ENCODE measurements around the gene RNF208.
A peak's percentile ranks its signal among the peaks of the same experiment; 100 is the strongest.
"Not testable (repeated sequence)": the region's sequence is repeated elsewhere in the genome, so short reads cannot be mapped to it uniquely, and the experiment has no call there.

Gene RNF208

DNA sequence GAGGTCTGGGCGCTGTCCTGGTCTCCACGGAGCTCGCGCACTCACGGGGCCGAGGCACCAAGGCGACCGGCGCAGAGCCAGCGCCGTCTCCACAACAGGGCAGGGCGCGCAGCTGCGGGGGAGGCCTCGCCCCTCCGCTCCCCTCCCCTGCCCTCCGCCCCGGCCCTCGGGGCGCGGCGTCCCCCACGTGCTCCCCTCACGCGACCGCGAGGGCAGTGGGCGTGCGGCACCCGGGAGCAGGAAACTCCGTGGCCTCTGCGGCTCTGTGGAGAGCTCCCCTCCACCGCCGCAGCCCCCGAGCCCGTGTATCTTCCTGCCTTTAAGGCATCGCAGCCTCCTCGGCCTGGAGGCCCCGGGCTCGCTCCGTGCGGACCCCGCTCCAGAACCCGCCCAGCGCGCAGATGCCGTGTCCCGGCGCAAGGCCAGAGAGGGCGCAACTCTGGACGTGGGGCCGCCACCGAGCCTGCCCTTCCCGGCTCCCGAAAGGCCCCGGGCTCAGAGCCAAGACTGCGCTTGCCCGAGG is 18.3 kb upstream of the RNF208 start:
- peak; percentile 88 for DNase-seq (ENCODE audit: low spot score)

DNA sequence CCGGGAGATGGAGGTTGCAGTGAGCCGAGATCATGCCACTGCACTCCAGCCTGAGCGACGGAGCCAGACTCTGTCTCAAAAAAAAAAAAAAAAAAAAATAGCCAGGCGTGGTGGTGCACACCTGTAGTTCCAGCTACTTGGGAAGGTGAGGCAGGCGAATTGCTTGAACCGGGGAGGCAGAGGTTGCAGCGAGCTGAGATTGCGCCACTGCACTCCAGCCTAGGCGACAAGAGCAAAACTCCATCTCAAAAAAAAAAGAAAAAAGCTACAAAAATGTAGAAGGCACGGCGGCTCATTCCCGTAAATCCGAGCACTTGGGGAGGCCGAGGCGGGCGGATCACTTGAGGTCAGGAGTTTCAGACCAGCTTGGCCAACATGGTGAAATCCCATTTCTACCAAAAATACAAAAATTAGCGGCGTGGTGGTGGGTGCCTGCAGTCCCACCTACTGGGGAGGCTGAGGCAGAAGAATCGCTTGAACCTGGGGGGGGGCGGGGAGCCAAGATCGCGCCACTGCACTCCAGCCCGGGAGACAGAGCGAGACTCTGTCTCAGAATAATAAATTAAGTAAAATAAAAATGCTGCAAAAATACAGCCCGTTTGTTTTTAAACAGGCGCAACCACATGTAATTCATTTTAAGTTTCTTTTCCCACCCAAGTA is 17.6 kb upstream of the RNF208 start:
- not testable (repeated sequence) for DNase-seq (ENCODE audit: low spot score)

DNA sequence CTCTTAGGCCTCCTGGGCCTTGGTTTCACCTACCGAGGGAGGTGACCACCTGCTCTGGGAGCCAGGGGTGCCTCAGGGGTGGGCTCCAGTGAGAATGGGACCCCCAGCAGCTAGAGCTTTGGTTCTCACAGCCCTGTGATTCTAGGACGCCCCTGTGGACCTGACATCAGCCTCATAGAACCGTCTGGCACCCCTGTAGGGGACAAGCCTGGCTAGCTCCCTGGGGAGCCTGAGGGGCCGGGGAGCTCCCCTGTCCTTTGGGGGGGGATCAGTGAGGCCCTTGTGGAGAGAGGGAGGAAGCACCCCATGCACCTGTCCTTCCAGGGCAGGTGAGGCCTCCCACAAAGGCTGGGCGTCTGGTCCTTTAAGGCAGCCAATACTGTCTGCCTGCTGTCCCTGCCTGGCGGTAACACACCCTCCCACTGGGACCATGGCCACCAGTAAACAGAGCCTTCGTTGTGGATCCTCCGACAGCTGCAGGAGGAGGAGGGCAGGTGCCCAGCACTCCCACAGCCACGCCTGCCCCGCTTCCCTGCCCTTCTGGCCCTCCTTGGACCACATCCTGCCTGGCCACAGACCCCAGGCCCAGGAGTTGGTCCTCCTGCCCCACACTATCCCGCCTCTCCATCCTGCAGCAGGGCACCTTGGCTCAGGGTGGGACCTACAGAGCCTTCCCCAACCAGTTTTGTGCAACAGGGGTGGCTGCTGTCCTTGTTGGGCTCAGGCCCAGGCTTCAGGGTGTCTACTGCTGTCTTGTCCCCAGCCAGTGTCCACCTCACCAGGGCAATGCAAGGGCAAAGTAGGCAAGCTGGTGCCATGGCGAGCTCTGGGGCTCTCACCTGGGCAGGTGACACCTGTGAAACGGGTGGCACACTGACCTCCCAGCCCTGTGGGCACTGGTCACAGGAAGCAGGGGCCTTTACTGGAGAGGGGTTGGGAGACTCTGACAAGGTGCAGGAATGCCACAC is 16.0 kb upstream of the RNF208 start:
- DNase-seq (ENCODE audit: low spot score): no peak

DNA sequence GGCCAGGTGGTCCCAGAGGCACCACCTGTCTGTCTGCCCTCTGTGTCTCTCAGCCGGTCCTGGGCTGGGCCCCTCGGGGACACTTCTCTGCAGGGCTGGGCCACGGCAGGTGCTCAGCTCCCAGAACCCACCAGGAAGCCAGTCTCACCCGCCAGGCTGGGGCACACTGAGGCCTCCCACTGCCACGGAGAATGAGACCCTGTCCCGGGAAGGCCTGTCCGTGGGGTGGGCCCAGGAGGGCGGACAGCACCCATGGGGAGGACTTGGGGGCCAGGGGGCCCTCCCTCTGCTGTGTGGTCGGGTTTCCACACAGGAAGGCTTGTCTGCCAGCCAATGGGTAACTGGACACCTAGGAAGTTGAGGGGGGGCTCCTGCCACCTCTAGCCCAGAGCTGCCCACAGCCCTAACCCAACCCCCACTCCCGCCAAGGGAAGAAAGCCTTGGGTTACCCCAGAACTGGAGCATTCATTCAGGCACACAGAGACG is 14.9 kb upstream of the RNF208 start:
- no peak for DNase-seq (ENCODE audit: low spot score)

DNA sequence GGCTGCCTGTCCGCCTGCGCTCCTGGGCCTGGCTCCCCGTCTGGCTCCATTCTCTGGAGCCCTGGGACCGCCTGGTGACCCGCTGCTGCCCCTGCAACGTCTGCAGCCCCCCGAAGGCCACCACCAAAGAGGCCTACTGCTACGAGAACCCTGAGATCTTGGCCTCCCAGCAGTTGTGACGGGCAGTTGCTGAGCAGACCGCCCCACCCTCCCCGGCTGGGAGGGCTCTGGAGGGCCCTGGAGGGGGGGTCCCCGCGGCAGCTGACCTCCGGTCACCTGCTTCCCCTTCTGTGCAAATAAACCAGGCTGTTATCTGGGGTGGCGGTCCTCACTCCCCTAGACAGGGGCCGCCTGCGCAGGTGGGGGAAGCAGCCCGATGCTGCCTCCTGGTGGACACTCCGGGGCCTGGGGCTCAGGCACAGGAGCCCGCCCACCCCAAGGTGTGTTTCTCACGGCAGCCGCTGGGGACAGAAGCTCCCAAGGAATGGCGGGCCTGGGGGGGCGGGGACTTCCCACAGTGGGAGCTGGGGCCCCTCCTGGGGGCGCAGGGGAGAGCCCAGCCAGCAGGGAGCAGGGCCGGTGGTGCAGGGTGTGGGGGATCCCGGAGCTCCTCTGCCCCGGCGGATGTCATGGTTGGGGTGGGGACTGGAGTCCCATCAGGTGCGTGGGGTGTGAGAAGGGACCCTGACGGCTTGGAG is 14.3 kb upstream of the RNF208 start:
- peak; percentile 87 for DNase-seq (ENCODE audit: low spot score)

DNA sequence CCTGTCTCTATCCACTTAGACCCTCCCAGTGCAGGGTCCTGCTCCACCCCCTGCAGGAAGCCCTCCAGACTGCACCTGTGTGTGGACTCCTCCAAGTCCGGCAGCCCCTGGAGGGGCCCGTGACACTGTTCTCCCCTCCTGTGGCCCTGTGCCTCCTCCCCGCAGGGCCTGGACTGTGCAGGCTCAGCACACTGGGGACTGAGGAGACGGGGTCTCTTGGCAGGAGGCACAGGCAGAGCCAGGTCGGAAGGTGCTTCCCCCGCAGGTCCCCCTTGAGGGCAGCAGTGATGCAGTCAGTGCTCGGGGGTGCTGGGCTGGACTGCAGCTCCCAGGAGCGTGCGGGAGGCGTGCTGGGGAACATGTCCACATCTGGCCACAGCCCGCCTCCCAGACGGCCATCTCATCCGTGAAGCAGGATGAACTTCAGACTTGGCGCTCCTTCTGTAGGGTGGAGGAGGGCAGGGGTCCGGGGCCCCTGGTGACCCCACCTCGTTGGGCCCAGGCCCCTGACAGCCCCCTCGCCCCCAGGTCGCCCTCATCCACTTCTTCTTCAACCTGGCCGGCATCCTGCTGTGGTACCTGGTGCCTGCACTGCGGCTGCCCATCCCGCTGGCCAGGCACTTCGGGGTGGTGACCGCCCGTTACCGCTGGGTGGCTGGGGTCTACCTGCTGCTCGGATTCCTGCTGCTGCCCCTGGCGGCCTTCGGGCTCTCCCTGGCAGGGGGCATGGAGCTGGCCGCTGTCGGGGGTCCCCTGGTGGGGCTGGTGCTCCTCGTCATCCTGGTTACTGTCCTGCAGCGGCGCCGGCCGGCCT is 13.6 kb upstream of the RNF208 start:
- no peak for DNase-seq (ENCODE audit: low spot score)

DNA sequence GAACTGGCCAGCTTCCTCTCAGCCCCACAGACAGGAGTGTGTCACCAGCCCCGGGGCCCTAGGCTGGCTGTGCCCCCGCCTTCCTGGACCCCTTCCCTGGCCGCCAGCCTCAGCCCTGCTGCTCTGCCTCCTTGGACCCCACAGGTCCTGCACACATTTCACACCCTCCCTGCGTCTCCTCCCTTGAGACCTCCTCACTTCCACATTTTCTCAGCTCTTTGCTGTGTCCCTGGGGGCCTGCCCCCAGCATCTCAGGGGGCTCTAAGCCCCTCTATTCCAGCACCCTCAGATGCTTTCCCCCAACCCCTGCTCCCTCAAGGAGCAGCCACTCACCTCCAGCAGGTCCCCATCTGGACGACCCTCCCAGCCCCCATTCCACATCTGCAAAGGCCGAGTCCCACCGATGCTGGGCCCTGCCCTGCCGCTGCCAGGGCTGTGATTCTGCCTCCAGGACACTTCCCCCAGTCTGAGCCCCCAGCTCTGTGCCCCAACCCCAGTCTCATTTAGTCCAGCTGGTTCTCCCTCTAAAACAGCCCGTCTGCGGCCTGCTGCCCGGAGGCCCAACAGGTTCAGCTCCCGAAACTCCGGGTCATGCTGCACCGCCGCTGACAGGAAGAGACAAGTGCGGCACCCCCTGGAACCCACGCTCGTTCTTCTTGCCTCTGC is 12.9 kb upstream of the RNF208 start:
- DNase-seq (ENCODE audit: low spot score): no peak

DNA sequence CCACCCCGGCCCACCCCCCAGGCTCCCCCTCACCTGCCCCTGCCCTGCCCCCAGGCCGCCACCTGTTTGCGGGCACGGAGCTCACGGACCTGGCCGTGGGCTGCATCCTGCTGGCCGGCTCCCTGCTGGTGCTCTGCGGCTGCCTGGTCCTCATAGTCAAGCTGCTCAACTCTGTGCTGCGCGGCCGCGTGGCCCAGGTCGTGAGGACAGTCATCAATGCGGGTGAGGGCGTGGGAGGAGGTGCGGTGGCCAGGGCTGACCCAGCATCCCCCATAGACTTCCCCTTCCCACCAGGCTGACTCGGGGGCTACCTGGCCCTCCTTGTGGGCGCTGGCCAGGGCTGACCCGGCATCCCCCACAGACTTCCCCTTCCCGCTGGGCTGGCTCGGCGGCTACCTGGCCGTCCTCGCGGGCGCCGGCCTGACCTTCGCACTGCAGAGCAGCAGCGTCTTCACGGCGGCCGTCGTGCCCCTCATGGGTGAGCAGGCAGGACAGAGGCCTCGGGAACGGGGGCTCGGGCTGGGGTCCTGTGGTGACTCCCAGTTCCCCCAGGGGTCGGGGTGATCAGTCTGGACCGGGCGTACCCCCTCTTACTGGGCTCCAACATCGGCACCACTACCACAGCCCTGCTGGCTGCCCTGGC is 12.1 kb upstream of the RNF208 start:
- DNase-seq (ENCODE audit: low spot score): no peak

DNA sequence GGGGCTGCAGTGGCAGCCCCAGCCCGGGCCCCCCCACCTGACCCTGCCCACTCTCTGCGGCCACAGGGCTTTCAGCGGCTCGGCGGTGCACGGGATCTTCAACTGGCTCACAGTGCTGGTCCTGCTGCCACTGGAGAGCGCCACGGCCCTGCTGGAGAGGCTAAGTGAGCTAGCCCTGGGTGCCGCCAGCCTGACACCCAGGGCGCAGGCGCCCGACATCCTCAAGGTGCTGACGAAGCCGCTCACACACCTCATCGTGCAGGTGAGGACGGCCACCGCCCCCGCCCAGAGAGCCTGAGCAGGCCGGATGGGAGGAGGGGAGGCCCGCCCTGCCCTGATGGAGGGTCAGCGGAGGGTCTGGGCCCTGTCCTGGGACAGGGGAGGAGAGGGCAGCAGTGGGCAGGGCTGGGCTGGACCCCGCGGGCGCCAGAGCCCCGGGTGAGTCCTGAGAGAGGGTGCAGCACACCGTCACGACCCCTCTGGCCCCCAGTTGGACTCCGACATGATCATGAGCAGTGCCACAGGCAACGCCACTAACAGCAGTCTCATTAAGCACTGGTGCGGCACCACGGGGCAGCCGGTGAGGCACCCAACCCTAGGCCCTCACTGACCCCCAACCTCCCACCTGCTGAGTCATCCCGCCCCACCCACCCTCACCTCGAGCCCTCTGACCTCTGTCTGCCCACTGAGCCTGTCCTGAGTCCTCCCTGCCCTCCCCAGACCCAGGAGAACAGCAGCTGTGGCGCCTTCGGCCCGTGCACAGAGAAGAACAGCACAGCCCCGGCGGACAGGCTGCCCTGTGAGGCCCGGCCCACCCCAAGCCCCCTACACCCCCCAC is 11.3 kb upstream of the RNF208 start:
- no peak for DNase-seq (ENCODE audit: low spot score)

DNA sequence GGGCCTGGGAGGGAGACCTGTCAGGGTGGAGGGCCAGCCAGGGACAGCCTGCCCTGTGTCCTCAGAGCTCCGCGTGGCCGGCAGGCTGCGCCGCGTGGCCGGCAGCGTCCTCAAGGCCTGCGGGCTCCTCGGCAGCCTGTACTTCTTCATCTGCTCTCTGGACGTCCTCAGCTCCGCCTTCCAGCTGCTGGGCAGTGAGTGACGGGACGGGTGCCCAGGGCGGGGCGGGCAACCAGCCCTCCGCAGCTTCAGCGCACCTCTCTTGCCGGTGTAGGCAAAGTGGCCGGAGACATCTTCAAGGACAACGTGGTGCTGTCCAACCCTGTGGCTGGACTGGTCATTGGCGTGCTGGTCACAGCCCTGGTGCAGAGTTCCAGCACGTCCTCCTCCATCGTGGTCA is 10.5 kb upstream of the RNF208 start:
- DNase-seq (ENCODE audit: low spot score): no peak

DNA sequence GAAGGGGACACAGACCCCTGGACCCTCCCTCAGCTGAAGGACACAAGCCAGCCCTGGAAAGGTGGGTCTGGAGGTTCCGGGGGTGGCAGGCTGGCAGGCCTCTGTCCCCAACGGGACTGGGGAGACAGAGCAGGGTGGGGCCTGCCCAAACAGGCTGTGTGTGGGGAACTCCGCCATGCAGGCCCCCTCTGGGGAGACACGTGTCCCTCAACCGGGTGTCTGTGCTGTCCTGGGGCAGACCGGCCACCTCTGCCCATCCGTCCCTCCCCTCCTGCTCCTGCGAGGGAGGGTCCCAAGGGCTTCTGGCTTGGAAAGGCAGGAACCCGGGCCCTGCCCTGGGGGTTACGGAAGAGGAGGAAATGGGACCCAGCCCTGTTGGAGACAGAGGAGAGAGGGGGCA is 10.1 kb upstream of the RNF208 start:
- DNase-seq (ENCODE audit: low spot score): no peak

DNA sequence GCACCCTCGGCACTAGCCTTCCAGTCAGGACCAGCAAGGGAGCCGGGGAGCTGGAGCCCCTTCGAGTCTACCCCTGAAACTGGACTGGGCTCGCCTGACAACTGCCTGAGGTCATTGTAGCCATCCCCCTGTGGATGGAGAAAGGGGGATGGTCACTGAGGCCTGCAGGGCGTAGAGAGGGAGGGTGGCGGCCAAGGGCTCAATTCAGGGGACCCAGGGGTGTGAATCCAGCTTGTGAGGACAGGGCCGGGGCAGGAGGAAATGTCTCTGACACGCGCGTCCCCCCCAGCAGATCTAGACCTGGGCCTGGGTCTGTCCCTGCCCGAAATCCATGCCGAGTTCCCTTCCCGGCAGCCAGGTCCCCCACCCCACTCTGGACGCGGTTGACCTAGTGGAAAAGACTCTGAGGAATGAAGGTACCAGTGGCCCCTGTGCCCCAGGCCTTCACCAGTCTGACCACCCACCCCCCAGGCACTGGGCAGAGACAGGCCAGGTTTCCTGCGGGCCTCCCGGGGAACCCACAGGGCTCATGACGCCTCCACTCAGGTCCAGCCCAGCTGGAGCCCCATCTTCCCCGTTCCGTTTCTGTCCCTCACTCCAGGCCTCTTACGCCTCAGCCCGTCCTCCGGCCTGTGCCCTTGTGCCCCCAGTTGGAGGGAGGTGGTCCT is 9.5 kb upstream of the RNF208 start:
- no peak for DNase-seq (ENCODE audit: low spot score)

DNA sequence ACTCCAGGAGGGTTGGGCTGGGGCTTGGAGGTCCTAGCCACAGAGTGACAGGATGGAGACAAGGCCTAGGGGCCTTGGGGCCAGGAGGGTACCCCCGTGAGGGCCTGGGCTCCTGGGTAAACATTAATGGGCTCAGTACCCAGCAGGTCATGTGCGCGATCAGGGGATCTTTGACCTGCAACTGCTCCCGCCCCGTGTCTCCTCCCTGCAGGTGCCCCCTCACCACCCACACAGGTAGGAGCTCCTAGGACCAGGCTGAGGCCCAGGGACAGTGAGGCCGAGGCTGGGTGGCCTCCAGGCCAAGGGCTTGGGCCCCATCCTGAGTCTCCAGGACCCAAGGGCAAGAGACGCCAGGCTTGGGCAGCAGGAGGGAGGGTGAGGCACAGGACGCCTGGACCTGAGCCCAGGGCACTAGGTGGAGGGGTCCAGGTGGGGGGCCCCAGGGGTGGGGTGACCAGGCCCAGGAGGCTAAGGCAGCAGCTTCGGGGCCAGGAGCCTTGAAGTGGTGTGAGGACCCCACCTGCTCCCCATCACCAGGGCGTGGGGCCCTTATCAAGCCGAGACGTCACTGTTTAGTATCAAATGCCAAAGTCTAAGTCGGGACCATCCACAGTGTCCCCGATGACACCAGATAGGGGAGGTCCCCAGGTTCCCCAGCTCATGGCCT is 8.8 kb upstream of the RNF208 start, which contains the start of gene SLC34A3:
TSS of gene SLC34A3 (plus strand) at position 197 of the 667 bp plus-strand sequence. CDS start 802 bp downstream, outside the sequence.
- DNase-seq (ENCODE audit: low spot score): no peak

DNA sequence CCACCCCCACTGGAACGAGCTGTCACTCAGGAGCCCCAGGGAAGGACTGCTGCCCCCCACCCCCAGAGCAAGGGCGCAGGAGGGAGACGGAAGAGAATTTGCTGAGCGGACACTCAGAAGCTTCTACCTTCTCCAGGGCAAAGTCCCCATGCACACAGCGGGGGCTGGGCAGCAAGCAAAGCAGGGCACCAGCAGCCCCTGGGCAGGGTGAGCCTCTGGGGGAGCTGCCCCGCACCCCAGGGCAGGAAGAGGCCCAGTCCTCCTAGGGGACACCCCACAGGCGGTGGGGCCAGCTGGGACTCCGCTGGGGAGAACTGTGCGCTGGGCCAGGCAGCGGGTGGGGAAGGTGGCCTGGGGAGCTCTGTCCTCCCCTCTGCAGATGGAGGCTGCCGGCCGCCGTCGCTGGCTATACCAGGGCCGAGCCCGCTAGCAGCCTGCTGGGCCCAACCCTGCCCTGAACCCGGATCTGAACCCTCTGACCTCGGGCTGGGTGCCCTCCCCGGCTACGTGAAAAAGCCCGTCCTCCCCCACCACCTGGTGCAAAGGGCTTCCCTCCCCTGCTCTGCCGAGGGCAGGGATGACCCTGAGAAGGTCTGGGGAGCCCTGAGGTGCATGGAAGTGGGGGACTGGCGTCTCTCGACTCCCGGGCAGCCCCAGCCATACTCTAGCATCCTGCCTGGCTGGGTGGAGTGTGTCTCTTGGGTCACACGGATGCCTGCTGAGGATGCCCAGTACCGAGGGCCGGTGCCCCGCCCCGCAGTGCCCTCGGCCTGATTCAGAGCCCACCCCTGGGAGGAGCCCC is 8.1 kb upstream of the RNF208 start:
- no peak for DNase-seq (ENCODE audit: low spot score)

DNA sequence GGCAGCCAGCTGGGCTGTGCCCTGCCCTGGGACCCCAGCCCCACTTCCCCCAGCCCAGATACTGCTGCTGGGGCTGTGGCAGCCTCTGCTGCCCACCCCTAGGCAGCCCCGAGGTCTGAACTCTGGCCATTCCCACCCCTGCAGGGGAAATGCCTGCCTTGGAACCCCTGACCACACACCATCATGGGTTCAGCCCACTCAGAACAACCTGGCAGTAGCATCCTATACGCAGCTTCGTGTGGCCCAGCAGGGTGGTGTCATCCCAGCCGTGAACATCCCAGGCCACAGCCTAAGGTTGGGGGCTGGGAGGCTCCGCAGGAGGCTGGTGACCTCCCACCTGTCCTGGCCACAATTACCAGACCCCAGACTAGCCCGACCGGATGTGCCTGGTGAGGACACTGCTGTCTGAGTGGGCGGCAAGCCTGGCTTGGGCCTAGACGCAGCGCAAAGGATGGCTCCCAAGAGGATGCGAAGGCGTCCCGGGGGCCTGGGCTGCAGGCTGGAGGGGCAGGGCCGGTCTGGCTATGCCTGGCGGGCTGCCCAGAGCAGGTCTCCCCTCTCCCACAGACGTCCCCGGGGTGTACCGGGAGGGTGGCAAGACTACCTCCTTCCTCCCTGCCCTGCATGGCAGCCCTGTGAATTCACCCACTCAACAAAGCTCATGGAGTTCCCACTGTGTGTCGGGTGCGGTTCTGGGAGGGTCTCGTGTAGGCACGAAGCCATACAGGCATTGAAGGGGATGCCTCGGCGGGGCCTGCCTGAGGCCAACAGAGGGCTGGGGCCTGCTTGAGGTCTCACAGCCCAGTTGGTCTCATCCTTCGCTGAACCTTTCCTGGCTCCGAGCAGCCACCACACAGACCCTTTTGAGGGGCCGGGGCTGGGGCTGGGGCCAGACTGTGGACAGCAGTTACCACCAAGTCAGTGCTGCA is 7.2 kb upstream of the RNF208 start:
- DNase-seq (ENCODE audit: low spot score): no peak

DNA sequence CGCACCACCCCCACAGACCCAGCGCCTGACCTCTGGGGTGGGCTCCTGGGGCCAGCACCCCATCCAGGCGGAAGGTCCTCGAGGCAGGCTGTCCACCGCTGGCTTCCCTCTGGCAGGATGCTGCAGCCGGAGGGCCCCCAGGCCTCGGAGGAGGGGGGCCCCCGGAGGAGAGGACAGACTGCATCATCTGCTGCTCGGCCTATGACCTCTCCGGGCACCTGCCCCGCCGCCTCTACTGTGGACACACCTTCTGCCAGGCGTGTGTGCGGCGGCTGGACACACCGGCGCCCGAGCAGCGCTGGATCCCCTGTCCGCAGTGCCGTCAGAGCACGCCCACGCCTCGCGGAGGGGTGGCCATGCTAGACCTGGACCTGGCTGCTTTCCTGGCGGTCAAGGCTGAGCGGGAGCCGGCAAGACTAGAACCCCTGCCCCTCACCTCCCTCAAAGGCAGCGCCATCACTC is 6.5 kb upstream of the RNF208 start:
- no peak for DNase-seq (ENCODE audit: low spot score)

Data from left forelimb (tissue), 1 donor.